Activated naive CD4-positive, alpha-beta T cell treated with anti-CD3 and anti-CD28 coated beads, Interleukin-2, amount 10 ng/mL, durations not matched to agents 7 days and 5 days (primary cell): ENCODE results near the gene CELSR3.
A peak's percentile ranks its signal among the peaks of the same experiment; 100 is the strongest.

Experiments
- CTCF ChIA-PET: fragments of 350-600 bp; sonication (Branson Sonifier 250); formaldehyde crosslinking; loops from one replicate; lab custom pipeline; 2021; ENCODE audit warnings: antibody characterized with exemption; lab: Charles Lee
- DNase-seq: peaks from one replicate; pipeline ENCODE4 v3.0.0-alpha.2; 2020
- H3K27ac Mint-ChIP-seq: one replicate; pipeline ENCODE4 v1.8.0; 2021; ENCODE audit warnings: mild to moderate bottlenecking, moderate library complexity, mixed read lengths
- H3K27me3 Mint-ChIP-seq: one replicate; pipeline ENCODE4 v1.8.0; 2021; ENCODE audit warnings: mild to moderate bottlenecking, mixed read lengths
- H3K36me3 Mint-ChIP-seq: one replicate; pipeline ENCODE4 v1.8.0; 2021; ENCODE audit warnings: mixed read lengths
- H3K4me1 Mint-ChIP-seq: one replicate; pipeline ENCODE4 v1.8.0; 2021; ENCODE audit warnings: mixed read lengths
- H3K4me3 Mint-ChIP-seq: one replicate; pipeline ENCODE4 v1.8.0; 2021; ENCODE audit warnings: mild to moderate bottlenecking, moderate library complexity, mixed read lengths
- H3K9me3 Mint-ChIP-seq: one replicate; pipeline ENCODE4 v1.8.0; 2021; ENCODE audit warnings: mixed read lengths

CELSR3 gene

DNA sequence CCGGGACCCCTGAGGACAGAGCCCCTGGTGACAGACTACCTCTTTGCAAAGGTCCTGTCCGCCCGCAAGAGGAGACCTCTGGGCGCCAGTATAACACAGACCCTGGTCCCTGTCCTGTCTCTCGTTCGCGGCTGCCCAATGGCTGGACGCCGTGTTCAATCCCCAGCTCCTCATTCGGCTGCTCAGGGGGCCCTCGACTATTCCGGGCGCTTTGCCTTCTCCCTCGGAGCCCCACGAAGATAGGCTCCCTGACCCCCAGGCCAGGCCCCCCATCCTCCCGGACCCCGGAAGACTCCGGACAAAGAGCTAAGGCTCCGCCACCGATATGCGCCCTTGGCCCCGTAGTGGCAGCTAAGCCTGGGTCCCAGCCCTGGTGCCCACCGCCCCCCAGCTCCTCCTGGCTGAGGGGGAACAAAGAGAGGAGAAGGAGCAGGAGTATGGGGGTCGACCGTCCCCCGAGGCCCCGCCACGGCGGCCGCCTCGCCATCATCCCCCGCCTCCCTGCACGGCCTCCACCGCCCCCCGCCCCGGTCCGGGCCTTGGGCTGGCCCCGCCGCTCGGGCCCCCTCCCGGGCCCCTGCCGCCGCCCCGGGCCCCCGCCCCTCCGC is 437 bp downstream of the CELSR3 start:
- H3K9me3 Mint-ChIP-seq = no peaks in the 10 kb centered on the region
- DNase-seq = no peak
- peaks cover 28% of the 10 kb centered on the region for H3K4me1 Mint-ChIP-seq
- peak overlapping the region; percentile 19 for H3K27ac Mint-ChIP-seq
- peak overlapping the region; percentile 45 for H3K4me3 Mint-ChIP-seq
- H3K27me3 Mint-ChIP-seq = peaks cover 69% of the 10 kb centered on the region
- H3K36me3 Mint-ChIP-seq = peaks cover 6% of the 10 kb centered on the region
- CTCF ChIA-PET = interaction anchor here (0.9 to 2.1 kb wide), 2 partner anchors 24 to 103 kb away, joined by 4 to 8 read pairs; partner anchors contain the start of gene NCKIPSD

DNA sequence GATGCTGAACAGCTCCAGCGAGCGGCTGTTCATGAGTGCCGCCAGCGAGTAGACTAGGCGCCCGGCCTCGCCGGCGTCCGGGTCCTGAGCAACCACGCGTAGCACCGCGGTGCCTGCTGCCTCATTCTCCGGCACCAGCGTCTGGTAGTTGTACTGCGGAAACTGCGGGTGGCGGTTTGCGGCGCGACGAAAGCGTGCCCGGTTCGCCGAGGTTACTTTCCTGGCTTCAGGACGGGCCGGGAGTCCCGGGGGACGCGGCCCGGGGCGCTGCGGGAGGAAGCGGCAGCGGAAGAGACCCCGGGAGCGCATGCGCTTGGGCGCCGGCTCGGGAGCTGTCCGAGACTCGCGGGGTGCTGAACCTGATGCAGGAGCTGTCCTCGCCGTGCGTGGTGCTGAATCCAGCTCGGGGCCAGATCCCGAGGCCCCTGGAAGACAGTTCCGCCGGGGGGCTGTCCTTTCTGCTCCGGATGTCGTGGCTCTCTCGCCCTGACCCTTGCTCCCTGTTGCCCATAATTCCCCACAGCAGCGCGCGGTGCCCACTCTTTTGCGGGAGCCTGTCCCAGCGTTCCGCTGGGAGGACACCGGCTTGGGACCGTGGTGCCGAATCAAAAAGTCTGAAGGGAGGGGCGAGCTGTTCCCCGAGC is 1.1 kb downstream of the CELSR3 start:
- Mint-ChIP-seq H3K27me3 (peaks cover 72% of the 10 kb centered on the region), H3K4me1 (peaks cover 34% of the 10 kb centered on the region), H3K9me3 (no peaks in the 10 kb centered on the region), H3K4me3 (peak overlapping the region; percentile 45), H3K27ac (peak overlapping the region; percentile 52), H3K36me3 (peaks cover 6% of the 10 kb centered on the region)
- CTCF ChIA-PET = interaction anchor here (2.1 kb wide), 1 partner anchor 103 kb away, joined by 8 read pairs; no protein-coding TSS in a partner anchor
- peak; percentile 84 for DNase-seq

DNA sequence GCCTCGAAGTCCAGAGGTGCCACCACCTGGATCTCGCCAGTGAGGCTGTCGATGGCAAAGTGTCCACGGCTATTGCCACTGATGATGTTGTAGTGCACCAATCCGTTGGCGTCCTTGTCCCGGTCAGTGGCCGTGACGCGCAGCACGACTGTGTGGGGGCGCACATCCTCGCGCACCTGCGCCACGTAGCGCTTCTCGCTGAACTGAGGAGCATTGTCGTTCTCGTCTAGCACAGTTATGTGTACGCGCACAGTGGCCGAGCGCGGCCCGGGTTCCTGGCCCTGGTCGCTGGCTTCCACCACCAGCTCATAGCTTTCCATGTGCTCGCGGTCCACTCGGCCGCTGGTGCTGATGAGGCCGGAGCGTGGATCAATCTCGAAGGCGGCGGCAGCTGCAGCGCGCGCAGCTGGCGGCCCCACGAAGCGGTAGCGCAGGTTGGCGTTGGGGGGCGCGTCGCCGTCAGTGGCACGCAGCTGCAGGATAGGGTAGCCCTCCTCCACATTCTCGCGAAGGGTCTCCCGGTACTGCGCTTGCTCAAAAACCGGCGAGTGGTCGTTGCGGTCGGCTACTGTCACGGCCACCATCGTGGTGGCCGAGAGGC is 1.8 kb downstream of the CELSR3 start:
- Mint-ChIP-seq H3K27me3 (peaks cover 72% of the 10 kb centered on the region), H3K4me1 (peaks cover 37% of the 10 kb centered on the region), H3K9me3 (no peaks in the 10 kb centered on the region), H3K4me3 (no peak overlapping the region), H3K27ac (no peak overlapping the region), H3K36me3 (peaks cover 3% of the 10 kb centered on the region)
- DNase-seq = no peak
- CTCF ChIA-PET = no interaction called here

DNA sequence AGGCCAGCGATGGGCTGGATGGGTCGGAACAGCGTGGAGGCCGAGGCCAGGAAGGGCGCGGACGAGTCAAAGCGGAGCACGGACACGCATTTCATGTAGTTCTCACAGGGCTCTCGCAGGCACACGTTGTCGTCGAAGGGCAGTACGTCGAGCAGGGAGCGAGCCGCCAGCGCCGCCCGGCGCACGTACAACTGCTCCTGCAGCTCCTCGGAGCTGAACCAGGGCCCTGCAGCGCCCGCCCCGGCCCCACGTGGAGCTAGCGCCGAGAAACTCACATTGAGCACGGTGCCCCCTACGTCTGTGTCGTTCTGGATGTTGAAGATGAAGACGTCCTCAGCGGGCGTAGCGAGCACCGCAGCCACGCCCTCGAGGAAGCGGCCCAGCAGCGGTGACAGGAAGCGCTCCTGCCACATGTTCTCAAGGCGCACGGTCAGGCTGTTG is 5.8 kb downstream of the CELSR3 start:
- Mint-ChIP-seq H3K27ac (peak overlapping the region; percentile 81), H3K27me3 (peaks cover 47% of the 10 kb centered on the region), H3K36me3 (peaks cover 2% of the 10 kb centered on the region), H3K9me3 (no peaks in the 10 kb centered on the region), H3K4me1 (peaks cover 30% of the 10 kb centered on the region), H3K4me3 (peak overlapping the region; percentile 70)
- peak; percentile 53 for DNase-seq
- CTCF ChIA-PET = interaction anchor here (1.0 to 1.9 kb wide), 2 partner anchors 27 to 30 kb away, joined by 3 to 4 read pairs; no protein-coding TSS in a partner anchor

DNA sequence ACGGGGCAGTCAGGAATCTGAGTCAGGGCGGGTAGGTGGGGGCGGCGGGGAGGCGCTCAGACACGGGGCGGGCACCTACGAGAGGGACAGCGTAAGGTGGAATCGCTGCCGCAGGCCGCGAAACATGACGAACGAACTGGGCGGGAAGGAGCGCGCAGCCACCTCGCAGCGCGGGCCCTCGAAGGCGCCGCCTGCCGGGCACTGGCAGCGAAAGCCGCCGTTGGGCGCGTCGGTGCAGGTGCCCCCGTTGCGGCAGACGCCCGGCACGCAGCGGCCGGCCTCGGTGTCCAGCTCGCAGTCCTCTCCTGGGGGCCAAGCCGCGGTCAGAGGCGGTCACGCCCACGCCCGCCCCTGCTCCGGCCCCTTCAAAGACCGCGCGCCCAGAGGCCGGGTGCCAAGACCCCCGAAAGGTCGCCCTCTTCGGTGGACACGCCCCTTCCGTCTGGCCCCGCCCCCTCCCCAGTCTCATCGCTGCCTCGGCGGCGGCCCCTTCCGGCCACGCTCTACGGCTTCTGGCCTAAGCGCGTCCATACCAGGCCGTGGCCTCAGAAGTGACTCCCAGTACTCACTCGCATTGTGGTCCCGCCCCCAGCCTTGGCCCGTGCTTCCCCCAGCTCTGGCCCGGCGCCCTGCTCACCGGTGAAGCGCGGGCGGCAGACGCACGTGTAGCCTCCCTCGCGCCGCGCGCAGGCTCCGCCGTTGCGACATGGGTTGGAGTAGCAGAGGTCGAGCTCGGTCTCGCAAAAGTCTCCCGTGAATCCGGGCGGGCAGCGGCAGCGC is 6.4 kb downstream of the CELSR3 start:
- H3K9me3 Mint-ChIP-seq = no peaks in the 10 kb centered on the region
- H3K27ac Mint-ChIP-seq = peak overlapping the region; percentile 81
- H3K4me1 Mint-ChIP-seq = peaks cover 26% of the 10 kb centered on the region
- CTCF ChIA-PET = interaction anchor here (1.0 to 1.9 kb wide), 2 partner anchors 28 to 30 kb away, joined by 3 to 4 read pairs; no protein-coding TSS in a partner anchor
- peaks cover 2% of the 10 kb centered on the region for H3K36me3 Mint-ChIP-seq
- DNase-seq = peak; percentile 89
- peaks cover 41% of the 10 kb centered on the region for H3K27me3 Mint-ChIP-seq
- peak overlapping the region; percentile 70 for H3K4me3 Mint-ChIP-seq

DNA sequence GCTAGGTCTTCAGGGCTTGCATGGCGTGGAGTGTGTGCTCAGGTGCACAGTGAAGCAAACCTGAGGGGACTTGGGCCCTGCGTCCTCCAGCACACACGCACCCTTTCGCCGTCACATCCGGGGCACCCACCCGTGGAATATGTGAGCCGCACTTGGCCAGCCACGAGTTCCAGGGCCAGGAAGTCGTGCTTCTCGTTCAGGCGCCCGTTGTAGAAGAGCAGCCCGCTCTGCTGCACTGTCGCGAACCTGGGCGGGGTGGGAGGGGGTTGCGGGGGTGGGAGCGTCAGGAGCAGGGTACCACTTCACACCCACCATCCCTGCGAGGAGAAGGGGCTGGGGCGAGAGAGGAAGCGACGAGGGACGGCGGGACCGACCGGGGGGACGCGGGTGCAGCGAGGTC is 7.1 kb downstream of the CELSR3 start:
- peaks cover 26% of the 10 kb centered on the region for H3K4me1 Mint-ChIP-seq
- H3K27me3 Mint-ChIP-seq = peaks cover 34% of the 10 kb centered on the region
- peaks cover 2% of the 10 kb centered on the region for H3K36me3 Mint-ChIP-seq
- H3K9me3 Mint-ChIP-seq = no peaks in the 10 kb centered on the region
- DNase-seq = peak; percentile 76
- H3K27ac Mint-ChIP-seq = peak overlapping the region; percentile 80
- CTCF ChIA-PET = no interaction called here
- H3K4me3 Mint-ChIP-seq = peak overlapping the region; percentile 68

DNA sequence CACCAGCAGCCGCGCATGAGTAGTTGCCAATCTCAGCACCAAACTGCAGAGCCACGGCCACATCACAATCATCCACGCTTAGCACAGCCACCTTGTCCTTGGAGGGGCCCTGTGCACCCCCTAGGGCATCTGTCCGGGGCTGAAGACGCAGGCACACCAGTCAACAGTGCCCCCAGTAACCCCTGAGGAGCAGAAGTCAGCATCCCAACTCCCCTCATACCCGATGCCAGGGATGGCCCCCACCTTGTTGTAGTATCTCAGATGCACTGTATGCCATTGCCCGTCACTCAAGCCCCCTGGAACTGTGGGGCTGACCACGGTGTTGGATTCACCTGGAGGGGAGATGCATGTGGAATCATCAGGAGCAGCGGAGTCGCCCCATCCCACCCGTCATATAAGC is 7.6 kb downstream of the CELSR3 start:
- peaks cover 26% of the 10 kb centered on the region for H3K4me1 Mint-ChIP-seq
- H3K36me3 Mint-ChIP-seq = peaks cover 2% of the 10 kb centered on the region
- H3K27ac Mint-ChIP-seq = peak overlapping the region; percentile 77
- peaks cover 29% of the 10 kb centered on the region for H3K27me3 Mint-ChIP-seq
- DNase-seq = no peak
- H3K4me3 Mint-ChIP-seq = peak overlapping the region; percentile 68
- CTCF ChIA-PET = no interaction called here
- H3K9me3 Mint-ChIP-seq = no peaks in the 10 kb centered on the region

DNA sequence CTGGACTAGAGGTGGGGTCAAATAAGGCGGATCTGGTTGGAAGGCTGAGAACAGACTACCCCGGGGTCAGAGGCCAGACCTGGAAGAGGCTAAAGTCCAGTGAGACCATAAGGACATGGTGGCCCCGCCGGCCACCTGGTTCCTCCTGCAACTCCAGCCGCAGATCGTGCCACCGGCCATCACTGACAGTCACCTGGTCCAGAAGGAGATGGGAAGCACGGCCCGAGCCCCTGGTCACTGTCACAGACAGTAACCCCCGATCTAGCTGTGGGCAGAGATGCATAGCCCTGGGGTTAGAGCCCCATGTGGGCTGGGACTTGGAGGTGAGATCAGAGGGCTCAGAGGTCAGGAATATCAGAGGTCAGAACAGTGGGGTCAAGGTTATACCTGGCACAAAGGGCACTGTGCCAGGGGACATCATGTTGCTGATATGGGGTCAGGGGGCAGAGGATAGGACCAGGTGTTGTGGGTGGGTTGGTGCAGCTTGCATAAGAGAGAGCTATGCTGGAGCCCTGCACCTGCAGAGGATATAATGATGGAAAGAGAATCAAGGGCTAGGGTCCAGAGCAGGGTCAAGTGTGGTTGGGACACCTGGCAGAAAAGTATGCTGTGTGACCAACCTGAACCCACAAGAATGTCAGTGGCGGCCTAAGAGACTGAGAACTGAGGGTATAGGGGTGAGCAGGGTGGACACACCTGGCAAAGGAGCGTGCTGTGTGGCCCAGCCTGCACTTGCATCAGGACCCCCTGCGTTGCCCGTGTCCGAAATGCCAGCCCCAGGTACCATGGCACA is 9.6 kb downstream of the CELSR3 start:
- DNase-seq = no peak
- Mint-ChIP-seq H3K36me3 (peaks cover 2% of the 10 kb centered on the region), H3K27me3 (peaks cover 12% of the 10 kb centered on the region), H3K9me3 (no peaks in the 10 kb centered on the region), H3K4me1 (peaks cover 26% of the 10 kb centered on the region), H3K4me3 (no peak overlapping the region), H3K27ac (no peak overlapping the region)
- CTCF ChIA-PET = interaction anchor here (1.1 to 1.7 kb wide), 2 partner anchors 17 to 217 kb away, joined by 3 to 4 read pairs; partner anchors contain the start of gene SLC26A6

DNA sequence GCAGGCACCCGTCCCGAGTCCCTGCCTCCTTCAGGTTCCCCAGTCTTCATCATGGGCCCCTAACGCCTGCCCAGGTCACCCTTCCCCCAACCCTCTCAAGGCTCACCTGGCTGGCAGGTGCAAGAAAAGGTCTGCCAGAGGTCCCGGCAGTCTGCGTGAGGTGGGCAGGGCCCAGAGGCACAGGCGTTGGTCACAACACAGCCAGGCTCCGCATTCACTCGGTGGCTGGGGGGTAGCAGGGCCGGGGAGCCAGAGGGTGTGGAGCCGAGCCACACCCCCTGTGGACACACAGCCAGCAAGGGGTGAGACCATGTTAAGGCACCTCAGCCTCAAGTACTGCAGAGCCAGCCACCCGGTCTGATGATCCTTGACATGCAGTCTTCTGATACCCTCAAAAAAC is 10.9 kb downstream of the CELSR3 start:
- H3K27me3 Mint-ChIP-seq = no peaks in the 10 kb centered on the region
- H3K9me3 Mint-ChIP-seq = no peaks in the 10 kb centered on the region
- peaks cover 14% of the 10 kb centered on the region for H3K4me1 Mint-ChIP-seq
- no peak overlapping the region for H3K27ac Mint-ChIP-seq
- peaks cover 2% of the 10 kb centered on the region for H3K36me3 Mint-ChIP-seq
- no peak for DNase-seq
- CTCF ChIA-PET = no interaction called here
- H3K4me3 Mint-ChIP-seq = no peak overlapping the region

DNA sequence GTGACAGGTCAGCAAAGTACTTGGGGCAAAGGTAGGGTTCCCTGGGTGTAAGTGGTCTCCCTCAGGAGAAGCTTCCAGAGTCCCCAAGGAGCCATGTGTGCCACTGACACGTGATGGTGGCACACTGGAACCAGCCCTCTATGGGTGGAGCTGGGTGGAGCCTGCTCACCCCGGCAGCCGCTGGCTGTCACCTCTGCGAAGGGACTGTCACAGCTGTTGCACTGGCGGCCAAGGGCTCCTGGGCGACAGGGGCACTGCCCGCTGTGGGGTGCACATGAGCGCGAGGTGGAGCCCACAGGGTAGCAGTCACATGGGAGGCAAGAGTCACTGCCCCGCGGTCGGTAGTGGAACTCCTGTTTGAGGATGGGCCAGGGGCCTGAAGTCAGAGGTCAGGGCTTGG is 12.0 kb downstream of the CELSR3 start:
- no peaks in the 10 kb centered on the region for H3K27me3 Mint-ChIP-seq

DNA sequence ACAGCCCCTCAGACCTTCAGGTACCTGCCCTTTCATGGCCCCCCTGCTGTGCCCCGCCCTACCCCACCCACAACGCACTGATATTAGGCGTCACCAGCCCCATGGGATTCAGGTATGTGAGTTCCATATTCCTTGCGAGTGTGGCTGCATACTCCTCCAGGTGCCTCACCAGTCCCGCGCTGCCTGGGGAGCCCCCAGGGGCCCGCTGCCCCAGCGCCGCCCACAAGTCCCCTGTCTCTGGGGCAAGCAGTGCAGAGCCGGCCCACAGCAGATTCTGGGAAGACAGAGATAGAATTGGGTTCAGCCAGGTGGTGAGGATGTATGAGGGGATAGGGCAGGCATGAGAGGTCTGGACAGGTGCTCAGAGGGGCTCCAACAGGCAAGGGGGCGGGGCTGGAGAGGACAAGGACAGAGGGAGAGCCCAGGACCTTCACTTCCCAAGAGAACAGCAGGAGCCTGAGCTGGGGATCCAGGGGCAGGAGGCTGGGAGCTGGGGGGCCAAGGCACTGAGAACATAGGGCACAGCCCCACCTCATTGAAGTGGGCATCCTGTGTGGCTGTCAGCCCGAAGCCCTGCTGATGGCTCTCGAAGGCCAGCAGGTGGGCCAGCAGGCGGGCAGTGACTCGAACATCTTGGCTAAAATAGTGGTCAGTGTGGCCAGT is 14.4 kb downstream of the CELSR3 start:
- Mint-ChIP-seq H3K27ac (no peak overlapping the region), H3K36me3 (peaks cover 2% of the 10 kb centered on the region), H3K9me3 (no peaks in the 10 kb centered on the region), H3K4me3 (no peak overlapping the region), H3K27me3 (no peaks in the 10 kb centered on the region), H3K4me1 (no peaks in the 10 kb centered on the region)
- CTCF ChIA-PET = no interaction called here
- DNase-seq = no peak

More for the DNA sequence above, 12.0 kb downstream of the CELSR3 start:
- no peak for DNase-seq
- Mint-ChIP-seq H3K9me3 (no peaks in the 10 kb centered on the region), H3K4me3 (no peak overlapping the region), H3K36me3 (peaks cover 2% of the 10 kb centered on the region), H3K27ac (no peak overlapping the region), H3K4me1 (peaks cover 9% of the 10 kb centered on the region)
- CTCF ChIA-PET = no interaction called here

DNA sequence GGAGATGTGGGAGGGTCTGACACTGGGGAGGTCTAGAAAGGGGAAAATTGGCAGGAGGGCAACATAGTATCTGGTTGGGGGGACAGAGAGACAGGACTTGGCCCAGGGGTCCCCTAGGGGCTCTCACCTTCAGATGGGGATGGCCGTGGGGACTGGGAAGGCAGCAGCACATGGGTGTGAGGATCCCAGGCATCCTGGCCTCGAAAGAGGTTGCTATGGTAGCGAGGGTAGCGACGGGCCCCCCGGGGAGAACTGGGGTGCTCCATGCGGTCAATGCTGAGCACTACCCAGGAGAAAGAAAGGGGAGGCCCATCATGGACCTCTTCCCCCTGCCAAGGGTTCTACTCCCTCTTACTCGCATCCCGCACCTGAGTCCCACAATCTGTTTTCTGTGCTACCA is 15.0 kb downstream of the CELSR3 start:
- H3K9me3 Mint-ChIP-seq = no peaks in the 10 kb centered on the region
- no peak overlapping the region for H3K4me3 Mint-ChIP-seq
- H3K36me3 Mint-ChIP-seq = peaks cover 1% of the 10 kb centered on the region
- no peaks in the 10 kb centered on the region for H3K4me1 Mint-ChIP-seq
- no peak overlapping the region for H3K27ac Mint-ChIP-seq
- no peak for DNase-seq
- CTCF ChIA-PET = no interaction called here
- no peaks in the 10 kb centered on the region for H3K27me3 Mint-ChIP-seq
